ENCODE measurements around the gene RDH13.
"Not testable (repeated sequence)": the region's sequence is repeated elsewhere in the genome, so short reads cannot be mapped to it uniquely, and the experiment has no call there.

RDH13 gene

DNA sequence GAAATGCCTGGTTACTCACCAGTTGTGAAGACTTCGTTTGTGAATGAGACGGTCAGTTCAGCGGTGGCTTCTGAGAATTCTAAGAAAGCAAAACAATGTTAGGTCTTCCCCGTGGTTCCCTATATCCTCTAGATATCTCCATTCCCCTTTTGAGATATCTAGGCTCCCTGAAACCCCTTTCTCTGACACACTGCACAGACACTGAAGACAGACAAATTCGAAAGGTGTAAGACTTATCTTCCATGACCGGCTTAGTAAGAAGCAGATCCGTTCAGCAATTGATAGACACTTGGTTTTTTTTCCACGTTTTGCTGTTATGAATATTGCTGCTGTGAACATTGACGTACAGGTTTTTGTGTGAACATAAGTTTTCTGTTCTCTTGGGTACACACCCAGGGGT is 44.3 kb downstream of the RDH13 start:
- DNase-seq (ENCODE audit: low read depth in 1 of 2, low spot score in 1 of 2): no peak

DNA sequence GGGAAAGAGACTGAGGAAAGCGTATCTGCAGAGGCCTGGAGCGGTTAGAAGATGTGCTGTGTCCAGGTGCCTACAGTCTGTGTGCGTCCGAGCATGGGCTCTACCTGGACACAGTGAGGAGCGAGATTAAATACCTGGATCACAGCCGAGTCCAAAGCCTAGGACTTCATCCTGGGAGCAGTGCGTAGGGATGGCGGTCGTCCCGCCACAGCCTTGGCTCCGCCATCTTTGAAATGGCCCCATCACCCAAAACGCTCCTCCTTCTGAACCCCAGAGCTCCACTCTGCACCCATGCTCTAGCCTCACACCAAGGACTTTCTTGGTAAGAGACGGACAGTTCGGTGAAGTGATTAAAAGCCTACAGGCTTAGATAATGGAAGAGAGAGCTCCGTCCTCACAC is 44.7 kb downstream of the RDH13 start:
- no peak for DNase-seq (ENCODE audit: low read depth in 1 of 2, low spot score in 1 of 2)

DNA sequence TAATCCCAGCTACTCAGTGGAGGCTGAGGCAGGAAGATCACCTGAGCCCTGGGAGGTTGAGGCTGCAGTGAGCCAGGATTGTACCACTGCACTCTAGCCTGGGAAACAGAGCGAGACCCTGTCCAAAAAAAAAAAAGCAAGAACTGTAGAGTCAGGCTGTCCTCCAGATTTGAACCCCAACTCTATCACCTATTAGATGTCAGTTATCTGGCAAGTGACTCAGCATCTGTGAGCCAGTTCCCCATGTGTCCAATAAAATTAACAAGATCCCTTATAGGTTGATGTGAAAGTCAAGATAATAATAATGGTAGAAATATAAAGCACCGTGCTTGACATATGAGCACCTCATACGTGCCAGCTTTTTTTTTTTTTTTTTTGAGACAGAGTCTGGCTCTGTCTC is 46.9 kb downstream of the RDH13 start:
- DNase-seq (ENCODE audit: low read depth in 1 of 2, low spot score in 1 of 2): no peak

DNA sequence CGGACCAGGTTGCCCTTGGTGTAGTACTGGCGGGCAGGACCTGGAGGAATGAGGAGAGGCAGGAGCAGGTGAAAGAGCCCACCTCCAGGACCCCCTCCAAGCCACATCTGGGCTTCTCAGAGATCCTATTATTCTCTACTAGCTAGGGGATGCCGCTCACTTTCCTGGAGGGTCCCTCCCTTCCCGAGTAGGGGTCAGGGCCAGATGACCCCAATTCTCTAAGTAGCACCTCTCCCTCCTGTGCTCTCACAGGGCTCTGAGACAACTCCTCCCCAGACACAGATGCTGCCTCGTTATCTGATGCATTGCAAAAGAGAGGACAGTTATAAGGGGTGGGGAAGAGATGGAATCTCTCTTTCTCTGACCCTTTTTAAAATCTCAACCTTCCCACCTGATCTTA is 47.8 kb downstream of the RDH13 start:
- DNase-seq (ENCODE audit: low read depth in 1 of 2, low spot score in 1 of 2): no peak

DNA sequence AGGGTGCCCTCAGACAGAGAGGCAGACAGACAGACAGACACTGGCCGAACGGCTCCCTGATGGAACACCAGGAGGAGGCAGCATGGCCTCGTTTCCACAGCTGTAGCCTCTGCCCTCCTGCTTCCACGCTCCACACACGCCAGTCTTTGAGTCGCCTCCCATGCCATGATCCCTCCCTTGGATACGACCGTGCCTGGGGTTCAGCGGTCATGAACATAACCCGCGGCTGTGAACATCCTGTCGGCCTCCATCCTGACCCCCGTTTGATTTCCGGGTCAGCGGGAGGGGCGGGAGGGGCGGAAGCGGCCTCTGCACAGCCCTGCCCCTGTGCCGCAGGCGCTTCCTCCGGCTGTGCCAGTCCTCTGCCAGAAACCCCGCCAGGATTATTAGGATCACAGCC is 48.2 kb downstream of the RDH13 start:
- DNase-seq (ENCODE audit: low read depth in 1 of 2, low spot score in 1 of 2): no peak

DNA sequence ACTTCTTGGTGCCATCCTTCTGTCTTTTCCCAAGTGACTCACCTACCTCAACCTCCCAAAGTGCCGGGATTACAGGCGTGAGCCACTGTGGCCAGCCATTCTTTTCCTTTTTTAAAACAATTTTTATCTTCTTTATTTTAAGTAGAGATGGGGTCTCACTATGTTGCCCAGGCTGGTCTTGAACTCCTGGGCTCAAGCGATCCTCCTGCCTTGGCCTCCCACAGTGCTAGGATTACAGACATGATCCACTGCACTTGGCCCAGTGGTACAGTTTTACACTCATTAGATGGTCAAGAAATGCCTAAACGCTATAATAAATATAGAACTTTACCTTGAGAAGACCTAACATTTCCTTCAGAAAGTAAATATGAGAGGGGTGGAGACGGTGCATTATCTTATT is 49.4 kb downstream of the RDH13 start:
- DNase-seq (ENCODE audit: low read depth in 1 of 2, low spot score in 1 of 2): no peak

DNA sequence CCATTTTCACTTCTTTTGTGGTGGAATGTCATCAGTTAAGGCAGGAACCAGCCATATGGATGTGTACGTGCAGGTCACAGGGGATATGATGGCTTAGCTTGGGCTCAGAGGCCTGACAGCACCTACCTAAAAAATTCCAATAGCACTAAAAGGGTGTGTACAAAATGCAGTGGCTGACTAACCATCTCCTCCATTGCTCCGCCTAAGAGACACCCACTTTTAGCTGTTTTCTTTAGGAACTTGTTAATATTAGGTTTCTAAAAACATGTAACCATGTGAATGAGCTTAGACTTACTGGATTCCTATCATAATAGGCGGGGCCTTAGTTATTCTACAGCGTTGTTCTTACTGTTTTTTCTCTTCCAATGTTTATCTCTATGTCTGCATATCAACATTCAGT is 50.6 kb downstream of the RDH13 start:
- DNase-seq (ENCODE audit: low read depth in 1 of 2, low spot score in 1 of 2): no peak

DNA sequence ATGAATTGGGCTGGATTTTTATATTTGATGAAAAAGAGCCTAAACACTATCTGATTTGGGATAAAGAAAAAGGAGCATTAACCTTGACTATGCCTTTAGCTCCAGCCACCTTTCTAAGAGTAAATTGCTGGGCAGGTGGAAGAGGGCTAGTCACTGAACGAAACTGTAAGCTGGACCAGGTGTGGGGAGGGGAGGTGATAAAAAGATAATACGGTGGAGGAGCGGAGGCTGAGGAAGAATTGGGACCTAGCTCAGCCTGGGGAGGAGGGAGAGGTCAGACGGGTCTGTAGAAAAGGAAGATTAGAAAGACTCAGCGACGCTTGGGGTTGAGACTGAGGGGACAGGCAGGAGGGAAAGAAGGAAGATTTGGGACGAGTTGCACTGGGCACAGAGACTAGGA is 52.4 kb downstream of the RDH13 start:
- not testable (repeated sequence) for DNase-seq (ENCODE audit: low read depth in 1 of 2, low spot score in 1 of 2)

DNA sequence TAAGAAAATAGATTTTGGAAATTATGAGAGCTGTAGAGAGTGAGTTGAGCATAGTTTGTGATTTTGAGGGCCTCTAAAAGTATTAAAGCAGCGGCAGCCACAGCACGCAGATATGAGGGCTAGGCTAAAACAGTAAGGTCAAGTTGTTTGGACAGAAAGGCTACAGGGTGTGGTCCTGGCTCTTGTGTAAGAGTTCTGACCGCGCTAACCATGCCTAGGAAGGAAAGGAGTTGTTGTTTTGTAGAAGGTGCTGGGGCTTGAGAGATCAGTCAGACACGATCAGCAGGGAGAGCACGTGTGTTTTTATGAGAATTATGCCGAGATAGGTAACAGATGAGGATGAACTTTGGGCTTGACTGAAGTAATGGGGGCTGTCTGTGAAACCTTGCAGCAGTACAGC is 54.2 kb downstream of the RDH13 start:
- DNase-seq (ENCODE audit: low read depth in 1 of 2, low spot score in 1 of 2): not testable (repeated sequence)

DNA sequence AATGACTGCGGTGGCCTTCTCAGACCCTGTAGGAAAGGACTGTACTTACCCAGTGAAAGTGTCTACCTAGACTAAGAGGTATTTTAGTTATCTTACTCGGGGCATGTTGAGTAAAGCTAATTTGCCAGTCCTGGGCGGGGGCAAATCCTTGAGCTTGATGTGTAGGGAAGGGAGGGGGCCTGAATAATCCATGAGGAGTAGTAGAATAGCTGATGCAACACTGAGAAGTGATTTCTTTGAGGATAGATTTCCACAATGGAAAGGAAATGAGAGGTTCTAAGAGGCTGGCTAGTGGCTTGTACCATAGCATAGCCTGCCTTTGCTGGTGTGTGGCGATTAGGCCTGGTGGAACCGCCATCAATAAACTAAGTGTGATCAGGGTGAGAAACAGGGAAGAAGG is 54.8 kb downstream of the RDH13 start:
- not testable (repeated sequence) for DNase-seq (ENCODE audit: low read depth in 1 of 2, low spot score in 1 of 2)

DNA sequence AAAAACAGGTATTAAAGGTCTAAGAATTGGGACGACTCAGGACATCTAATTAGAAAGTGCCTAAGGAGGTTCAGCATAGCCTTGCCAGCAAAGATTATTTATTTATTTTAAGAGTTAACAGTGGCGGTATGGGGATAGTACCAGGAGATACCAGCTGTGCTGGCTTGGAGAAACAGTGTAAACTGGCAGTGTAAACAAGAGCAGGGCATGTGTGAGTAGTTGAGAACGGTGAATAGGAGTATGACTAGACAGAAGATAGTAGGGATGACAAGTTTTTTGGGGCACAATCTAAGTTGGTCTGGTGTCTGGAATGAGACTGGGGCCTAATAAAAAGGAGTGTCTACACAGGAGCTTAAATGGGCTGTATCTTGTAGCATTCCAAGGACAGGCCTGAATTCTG is 55.4 kb downstream of the RDH13 start:
- not testable (repeated sequence) for DNase-seq (ENCODE audit: low read depth in 1 of 2, low spot score in 1 of 2)

DNA sequence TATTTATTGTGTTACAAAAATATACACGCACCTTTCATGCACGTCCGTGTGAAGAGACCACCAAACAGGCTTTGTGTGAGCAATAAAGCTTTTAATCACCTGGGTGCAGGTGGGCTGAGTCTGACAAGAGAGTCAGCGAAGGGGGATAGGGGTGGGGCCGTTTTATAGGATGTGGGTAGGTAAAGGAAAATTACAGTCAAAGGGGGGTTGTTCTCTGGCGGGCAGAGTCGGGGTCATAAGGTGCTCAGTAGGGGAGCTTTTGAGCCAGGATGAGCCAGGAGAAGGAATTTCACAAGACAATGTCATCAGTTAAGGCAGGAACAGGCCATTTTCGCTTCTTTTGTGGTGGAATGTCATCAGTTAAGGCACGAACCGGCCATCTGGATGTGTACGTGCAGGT is 56.2 kb downstream of the RDH13 start:
- DNase-seq (ENCODE audit: low read depth in 1 of 2, low spot score in 1 of 2): not testable (repeated sequence)

DNA sequence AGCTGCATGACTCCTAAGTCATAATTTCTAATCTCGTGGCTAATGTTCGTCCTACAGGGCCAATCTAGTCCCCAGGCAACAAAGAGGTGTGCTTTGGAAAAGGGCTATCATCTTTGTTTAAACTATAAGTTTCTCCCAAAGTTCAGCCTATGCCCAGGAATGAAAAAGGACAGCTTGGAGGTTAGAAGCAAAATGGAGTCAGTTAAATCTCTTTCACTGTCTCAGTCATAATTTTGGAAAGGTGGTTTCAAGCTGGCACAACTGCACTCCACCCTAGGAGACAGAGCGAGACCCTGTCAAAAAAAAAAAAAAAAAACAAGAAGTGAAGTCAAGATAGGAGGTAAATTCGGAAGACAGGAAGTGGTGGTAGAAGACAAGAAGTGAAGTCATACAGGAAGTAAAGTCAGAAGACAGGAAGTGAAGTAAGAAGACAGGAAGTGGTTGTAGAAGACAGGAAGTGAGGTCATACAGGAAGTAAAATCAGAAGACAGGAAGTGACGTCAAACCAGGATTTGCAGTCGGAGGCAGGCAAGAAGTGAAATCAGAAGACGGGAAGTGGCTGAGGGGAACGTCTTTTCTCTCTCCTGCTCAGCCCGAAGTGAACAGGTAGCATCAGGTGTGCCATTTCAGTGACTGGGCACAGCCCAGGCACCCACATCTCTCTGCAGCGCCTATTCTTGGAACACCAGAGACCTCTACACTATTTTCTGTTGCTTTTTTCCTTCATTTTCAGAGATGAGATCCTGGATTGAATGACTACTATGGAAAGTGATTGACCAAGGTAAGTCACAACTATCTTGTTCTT is 57.1 kb downstream of the RDH13 start:
- peak in 1 of 2 donors; percentile 9 for DNase-seq (ENCODE audit: low read depth in 1 of 2, low spot score in 1 of 2)

DNA sequence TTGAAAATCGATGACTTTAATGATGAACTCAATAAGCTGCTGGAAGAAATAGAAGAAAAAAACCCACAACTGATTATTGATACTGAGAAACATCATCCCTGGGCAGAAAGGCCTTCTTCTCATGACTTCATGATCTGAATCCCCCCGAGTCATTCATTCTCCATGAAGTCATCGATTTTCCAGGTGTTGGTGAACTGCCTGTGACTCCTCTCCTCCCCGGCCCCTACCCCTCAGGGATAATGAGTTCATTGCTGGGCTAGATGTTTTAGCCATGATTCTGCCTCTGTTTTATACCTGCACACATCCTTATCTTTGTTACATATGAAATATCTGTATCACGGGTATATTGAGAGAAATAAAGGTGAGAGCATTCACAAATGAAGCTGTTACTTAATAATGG is 62.2 kb downstream of the RDH13 start:
- DNase-seq (ENCODE audit: low read depth in 1 of 2, low spot score in 1 of 2): no peak

DNA sequence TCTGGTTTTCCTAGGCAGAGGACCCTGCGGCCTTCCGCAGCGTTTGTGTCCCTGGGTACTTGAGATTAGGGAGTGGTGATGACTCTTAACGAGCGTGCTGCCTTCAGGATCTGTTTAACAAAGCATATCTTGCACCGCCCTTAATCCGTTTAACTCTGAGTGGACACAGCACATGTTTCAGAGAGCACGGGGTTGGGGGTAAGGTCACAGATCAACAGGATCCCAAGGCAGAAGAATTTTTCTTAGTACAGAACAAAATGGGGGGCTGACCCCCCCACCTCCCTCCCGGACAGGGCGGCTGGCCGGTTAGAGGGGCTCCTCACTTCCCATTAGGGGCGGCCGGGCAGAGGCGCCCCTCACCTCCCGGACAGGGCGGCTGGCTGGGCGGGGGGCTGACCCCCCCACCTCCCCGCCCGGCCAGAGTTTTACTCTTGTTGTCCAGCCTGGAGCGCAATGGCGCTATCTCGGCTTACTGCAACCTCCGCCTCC is 64.2 kb downstream of the RDH13 start:
- DNase-seq (ENCODE audit: low read depth in 1 of 2, low spot score in 1 of 2): not testable (repeated sequence)

DNA sequence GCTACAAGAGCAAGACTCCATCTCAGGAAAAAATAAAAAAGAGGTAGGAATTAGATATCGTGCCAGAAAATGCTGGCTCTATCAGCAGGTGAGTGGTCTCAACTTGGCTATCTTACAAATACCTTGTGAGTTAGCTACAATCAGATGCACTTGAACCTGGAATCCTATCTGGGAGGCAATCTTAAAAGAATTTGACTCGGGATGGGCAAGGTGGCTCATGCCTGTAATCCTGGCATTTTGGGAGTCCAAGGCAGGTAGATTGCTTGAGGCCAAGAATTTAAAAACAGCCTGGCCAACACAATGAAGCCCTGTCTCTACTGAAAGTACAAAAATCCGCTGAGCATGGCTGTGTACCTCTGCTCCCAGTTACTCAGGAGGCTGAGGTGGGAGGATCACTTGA is 67.4 kb downstream of the RDH13 start:
- DNase-seq (ENCODE audit: low read depth in 1 of 2, low spot score in 1 of 2): no peak
